Upper lobe of left lung (tissue), 6 donors: ENCODE results near the gene NMRK2. TPM values are rescaled to one million over a fixed set of nuclear protein-coding genes. Genes with fewer than 3 reads are reported as not detected.

Source experiments
- ATAC-seq, 2 donors: fragments of 200-7000 bp; cut with Tn5 transposase; one replicate each; pipeline ENCODE4 v1.9.1; 2022; ENCODE audit warnings: mild to moderate bottlenecking in 2 of 2, moderate library complexity in 2 of 2; ENCODE audit not compliant: low FRiP score in 2 of 2
- DNase-seq, 2 donors: peaks; one replicate each; pipeline ENCODE4 v3.0.0-alpha.2; 2019 to 2020
- H3K27ac ChIP-seq, 4 donors: fragments of 200-600 bp; sonication (generic); one replicate each; pipeline ENCODE4 v1.5.1; 2016 to 2019
- H3K27me3 ChIP-seq, 4 donors: fragments of 200-600 bp; sonication (generic); one replicate each; pipeline ENCODE4 v1.5.1; 2017 to 2019
- H3K36me3 ChIP-seq, 4 donors: fragments of 200-600 bp; sonication (generic); one replicate each; pipeline ENCODE4 v1.5.1; 2016 to 2019
- H3K4me1 ChIP-seq, 4 donors: fragments of 200-600 bp; sonication (generic); one replicate each; pipeline ENCODE4 v1.5.1; 2018 to 2019
- H3K4me3 ChIP-seq, 4 donors: fragments of 200-600 bp; sonication (generic); one replicate each; pipeline ENCODE4 v1.5.1; 2017 to 2019; ENCODE audit warnings: mild to moderate bottlenecking in 2 of 4, moderate library complexity in 1 of 4
- H3K9me3 ChIP-seq, 4 donors: fragments of 200-600 bp; sonication (generic); one replicate each; pipeline ENCODE4 v1.5.1; 2018 to 2019
- CTCF ChIP-seq, 6 experiments: fragments of 450-650 bp in 4 of 6; fragments of 200-600 bp in 2 of 6; sonication (generic) in 2 of 6; IDR thresholded peaks; one replicate each; pipeline ENCODE4 v1.5.1; 2016 to 2019; ENCODE audit warnings: antibody characterized with exemption in 6 of 6
- EP300 ChIP-seq, 4 donors: sonication (generic); formaldehyde crosslinking; IDR thresholded peaks; one replicate each; pipeline ENCODE4 v1.5.1; 2017; ENCODE audit warnings: antibody characterized with exemption in 4 of 4, control low read depth in 2 of 4
- POLR2A ChIP-seq, 4 donors: fragments of 450-650 bp; IDR thresholded peaks; one replicate each; pipeline ENCODE4 v1.5.1; 2016 to 2017; ENCODE audit warnings: antibody characterized with exemption in 4 of 4, mild to moderate bottlenecking in 2 of 4
- POLR2AphosphoS5 ChIP-seq, 2 donors: sonication (generic); formaldehyde crosslinking; IDR thresholded peaks; one replicate each; pipeline ENCODE4 v1.5.1; 2017; ENCODE audit warnings: antibody characterized with exemption in 2 of 2
- WGBS, 2 donors: methylation state at CpG; one replicate each; pipeline ENCODE4 v1.1.5; 2017 to 2018; 5-methylcytosine and 5-hydroxymethylcytosine counted together
- total RNA-seq, 6 donors: library from RNA; depleted of rRNA in 4 of 6; stranded (reverse); fragments of >200 nt in 4 of 6; gene quantifications; one replicate each; pipeline versions ENCODE4 v1.1.0 to v1.2.1, GENCODE V29; 2016 to 2021
- donor health status: DM: no; HTN: no; CAD: no; lungs with moderate emphysema.
- donor health status: DM: no; HTN: yes; CAD: no; lungs with severe emphysema.

Gene NMRK2
- total RNA-seq, 6 donors from 2014 or later, result not detected

GRCh38 chr19:3981736-3982681, 49.1 kb downstream of the NMRK2 start:
- no peaks in the 10 kb centered on the region for H3K9me3 ChIP-seq
- TF ChIP-seq POLR2A (IDR thresholded peaks at IDR 0.05), result no peak
- no peak for TF ChIP-seq CTCF (IDR thresholded peaks at IDR 0.05)
- no peak for TF ChIP-seq EP300 (IDR thresholded peaks at IDR 0.05)
- DNase-seq (peak in 1 of 2 donors; percentile 68), ATAC-seq (no peak)
- WGBS, 2 donors, result 88 to 93% methylated on average over 26 to 39 of the region's 39 CpGs
- peaks cover 65 to 75% (median 72%) of the 10 kb centered on the region in 4 donors for H3K36me3 ChIP-seq
- no peaks in the 10 kb centered on the region for H3K27me3 ChIP-seq
- no peak overlapping the region for H3K4me3 ChIP-seq
- peak overlapping the region in 1 of 4 donors; percentile 3 for H3K27ac ChIP-seq
- peaks cover 29 to 52% (median 35%) of the 10 kb centered on the region in 4 donors for H3K4me1 ChIP-seq

DNA sequence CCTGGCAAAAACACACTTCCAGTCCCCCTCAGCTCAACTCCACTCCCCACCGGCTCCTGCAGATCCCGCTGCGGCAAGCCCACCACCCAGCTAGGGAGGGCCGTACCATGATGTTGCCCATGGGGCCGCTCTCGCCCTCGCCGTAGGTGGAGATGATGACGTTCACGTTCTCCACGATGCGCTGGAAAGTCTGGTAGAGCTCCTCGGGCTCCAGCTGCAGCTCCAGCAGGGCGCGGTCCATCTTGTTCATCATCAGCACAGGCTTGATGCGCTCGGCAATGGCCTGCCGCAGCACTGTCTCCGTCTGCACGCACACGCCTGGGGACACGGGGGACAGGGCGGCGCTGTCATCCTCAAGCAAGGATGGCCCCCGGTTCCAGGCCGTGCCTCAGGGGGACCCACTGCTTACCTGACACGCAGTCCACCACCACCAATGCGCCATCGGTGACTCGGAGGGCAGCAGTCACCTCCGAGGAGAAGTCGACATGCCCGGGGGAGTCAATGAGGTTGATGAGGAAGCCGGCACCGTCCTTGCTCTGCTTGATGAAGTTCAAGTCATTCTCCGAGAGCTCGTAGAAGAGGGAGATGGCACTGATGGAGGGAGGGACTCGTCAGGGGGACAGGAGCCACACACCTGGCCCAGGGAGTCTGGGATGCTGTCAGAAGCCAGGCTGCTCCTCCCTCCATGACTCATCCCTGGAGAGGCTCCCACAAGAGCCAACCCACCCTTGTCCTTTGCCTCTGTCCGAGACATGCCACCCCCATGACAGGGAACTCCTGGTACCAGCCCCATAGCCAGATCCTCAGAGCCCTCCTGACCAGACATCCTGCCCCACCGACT, 50.1 kb downstream of the NMRK2 start:
- Histone ChIP-seq H3K4me1 (peaks cover 37 to 61% (median 42%) of the 10 kb centered on the region in 4 donors), H3K27ac (peak overlapping the region in 1 of 4 donors; percentile 98), H3K36me3 (peaks cover 58 to 66% (median 63%) of the 10 kb centered on the region in 4 donors), H3K27me3 (no peaks in the 10 kb centered on the region), H3K9me3 (no peaks in the 10 kb centered on the region), H3K4me3 (peak overlapping the region in 1 of 4 donors; percentile 73)
- TF ChIP-seq CTCF (IDR thresholded peaks at IDR 0.05) (no peak), POLR2A (IDR thresholded peaks at IDR 0.05) (no peak), POLR2AphosphoS5 (IDR thresholded peaks at IDR 0.05) (no peak), EP300 (IDR thresholded peaks at IDR 0.05) (no peak)
- DNase-seq, result peak in 1 of 2 donors; percentile 73
- WGBS, 2 donors, result 88 to 90% methylated on average over 21 to 40 of the region's 40 CpGs
- no peak for ATAC-seq

DNA sequence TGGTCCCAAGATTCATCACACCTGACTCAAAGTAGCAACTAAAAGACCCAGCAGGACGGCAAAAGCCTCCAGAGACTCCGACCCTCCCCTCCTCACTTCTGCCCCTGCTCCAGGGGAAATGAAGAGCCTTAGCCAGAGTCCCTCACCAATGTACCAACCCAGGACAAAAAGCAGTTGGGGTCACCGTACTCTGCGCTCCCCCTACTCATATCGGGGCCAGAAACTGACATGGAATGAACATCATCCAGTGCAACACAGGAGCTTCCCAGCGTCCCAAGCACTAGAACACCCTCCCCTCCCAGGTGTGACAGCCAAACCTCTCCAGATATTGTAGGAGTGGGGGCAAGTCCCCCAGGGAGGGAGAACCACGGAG, 50.7 kb downstream of the NMRK2 start:
- no peak for ATAC-seq
- Histone ChIP-seq H3K4me3 (peak overlapping the region; percentile 73 to 91 (median 86)), H3K9me3 (no peaks in the 10 kb centered on the region), H3K27ac (peak overlapping the region; percentile 90 to 98 (median 94)), H3K27me3 (no peaks in the 10 kb centered on the region), H3K4me1 (peaks cover 39 to 66% (median 42%) of the 10 kb centered on the region in 4 donors), H3K36me3 (peaks cover 53 to 60% (median 57%) of the 10 kb centered on the region in 4 donors)
- 73 to 78% methylated on average over 6 to 7 of the region's 7 CpGs for WGBS, 2 donors
- no peak for TF ChIP-seq EP300 (IDR thresholded peaks at IDR 0.05)
- TF ChIP-seq POLR2A (IDR thresholded peaks at IDR 0.05), result no peak
- TF ChIP-seq POLR2AphosphoS5 (IDR thresholded peaks at IDR 0.05), result no peak
- TF ChIP-seq CTCF (IDR thresholded peaks at IDR 0.05), result no peak
- no peak for DNase-seq

- Histone ChIP-seq H3K36me3 (peaks cover 48 to 54% (median 51%) of the 10 kb centered on the region in 4 donors), H3K27me3 (no peaks in the 10 kb centered on the region), H3K27ac (peak overlapping the region; percentile 90 to 98 (median 94)), H3K9me3 (no peaks in the 10 kb centered on the region), H3K4me3 (peak overlapping the region; percentile 73 to 91 (median 86)), H3K4me1 (peaks cover 39 to 66% (median 42%) of the 10 kb centered on the region in 4 donors)
- DNase-seq (peak in 1 of 2 donors; percentile 87), ATAC-seq (no peak)
- TF ChIP-seq CTCF (IDR thresholded peaks at IDR 0.05) (no peak), POLR2A (IDR thresholded peaks at IDR 0.05) (no peak), EP300 (IDR thresholded peaks at IDR 0.05) (no peak), POLR2AphosphoS5 (IDR thresholded peaks at IDR 0.05) (peak in 1 of 2 donors; percentile 45)
- 33 to 44% methylated on average over 12 to 16 of the region's 30 CpGs for WGBS, 2 donors
Measured at GRCh38 chr19:3983936-3984583, 51.2 kb downstream of the NMRK2 start.
